ENCODE measurements around the gene MYNN.

GRCh38 chr3:169838511-169839030 lies 65.4 kb downstream of the MYNN start:
- TF ChIP-seq EZH2 (IDR thresholded peaks at IDR 0.05) (no peak), FOXP2 (optimal IDR thresholded peaks at IDR 0.05; ENCODE audit: control extremely low read depth, extremely low read length, insufficient read depth) (no peak), POLR2AphosphoS5 (IDR thresholded peaks at IDR 0.05; ENCODE audit: borderline replicate concordance, low read depth, low read length) (no peak)

All from SK-N-MC (cell line).